H4 (cell line): Measurements from ENCODE around the gene RPRD1B. TPM values are rescaled to one million over a fixed set of nuclear protein-coding genes. Genes with fewer than 3 reads are reported as not detected.

Source experiments
- DNase-seq: peaks from one replicate; pipeline ENCODE4 v3.0.0-alpha.2; 2015; ENCODE audit warnings: low spot score
- total RNA-seq: library from RNA; depleted of rRNA; stranded (reverse); fragments of >200 nt; shearing (Covaris generic); gene quantifications from 2 replicates; pipeline ENCODE4 v1.2.3, GENCODE V29; 2014; rRNA removed

Gene RPRD1B
- total RNA-seq, 1 experiment from 2014 or later = 13.5 TPM

DNA sequence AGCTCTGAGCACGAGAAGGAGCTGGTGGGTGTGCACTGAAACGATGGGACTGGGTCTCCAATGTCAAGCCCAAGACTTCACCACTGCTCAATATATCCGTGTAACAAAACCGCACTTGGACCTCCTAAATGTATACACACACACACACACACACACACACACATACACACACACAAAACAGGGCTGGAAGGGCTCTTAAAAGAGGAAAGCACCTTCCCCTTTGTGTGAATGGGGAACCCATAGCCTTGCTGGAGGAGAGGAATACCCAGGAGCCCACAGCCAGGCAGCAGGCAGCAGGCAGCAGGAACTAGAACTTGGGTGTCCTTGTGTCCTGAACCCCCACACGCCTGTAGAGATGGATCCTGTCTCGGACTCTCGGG lies 101.7 kb downstream of the RPRD1B start:
- no peak for DNase-seq

DNA sequence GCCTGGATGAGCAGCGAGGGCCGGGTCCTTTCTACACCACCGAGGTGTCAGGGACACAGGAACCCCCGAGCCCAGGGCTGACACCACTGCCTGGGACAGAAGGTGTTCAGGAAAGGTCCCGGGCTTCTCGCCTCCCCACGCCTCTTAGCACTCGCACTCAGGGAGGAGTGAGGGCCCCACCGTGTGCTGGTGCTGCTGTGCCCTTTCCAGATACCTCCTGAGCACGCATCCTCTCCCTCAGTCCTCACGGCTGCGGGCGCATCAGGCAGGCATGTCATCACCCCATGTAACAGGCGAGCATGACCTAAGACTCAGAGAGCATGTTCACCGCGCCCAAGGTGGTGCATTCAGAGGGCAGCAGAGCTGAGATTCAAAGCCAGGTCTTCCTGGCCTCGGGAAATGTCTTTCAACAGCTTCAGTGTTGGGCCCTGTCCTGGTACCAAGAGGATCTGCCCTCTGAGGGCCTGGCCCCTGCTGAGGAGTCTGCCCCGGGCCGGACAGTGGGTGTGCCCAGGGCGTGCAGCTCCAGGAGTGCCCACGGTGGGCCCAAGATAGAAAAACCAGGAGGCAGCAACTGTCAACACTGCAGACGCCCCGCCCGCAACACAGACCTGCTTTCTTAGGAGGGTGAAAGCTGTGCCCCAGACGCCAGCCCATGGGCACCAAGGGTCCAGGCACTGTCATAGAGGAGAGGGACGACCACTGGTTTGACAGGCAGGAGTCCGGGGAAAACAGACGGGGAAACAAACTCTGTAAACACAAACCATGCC lies 102.3 kb downstream of the RPRD1B start:
- DNase-seq = no peak

DNA sequence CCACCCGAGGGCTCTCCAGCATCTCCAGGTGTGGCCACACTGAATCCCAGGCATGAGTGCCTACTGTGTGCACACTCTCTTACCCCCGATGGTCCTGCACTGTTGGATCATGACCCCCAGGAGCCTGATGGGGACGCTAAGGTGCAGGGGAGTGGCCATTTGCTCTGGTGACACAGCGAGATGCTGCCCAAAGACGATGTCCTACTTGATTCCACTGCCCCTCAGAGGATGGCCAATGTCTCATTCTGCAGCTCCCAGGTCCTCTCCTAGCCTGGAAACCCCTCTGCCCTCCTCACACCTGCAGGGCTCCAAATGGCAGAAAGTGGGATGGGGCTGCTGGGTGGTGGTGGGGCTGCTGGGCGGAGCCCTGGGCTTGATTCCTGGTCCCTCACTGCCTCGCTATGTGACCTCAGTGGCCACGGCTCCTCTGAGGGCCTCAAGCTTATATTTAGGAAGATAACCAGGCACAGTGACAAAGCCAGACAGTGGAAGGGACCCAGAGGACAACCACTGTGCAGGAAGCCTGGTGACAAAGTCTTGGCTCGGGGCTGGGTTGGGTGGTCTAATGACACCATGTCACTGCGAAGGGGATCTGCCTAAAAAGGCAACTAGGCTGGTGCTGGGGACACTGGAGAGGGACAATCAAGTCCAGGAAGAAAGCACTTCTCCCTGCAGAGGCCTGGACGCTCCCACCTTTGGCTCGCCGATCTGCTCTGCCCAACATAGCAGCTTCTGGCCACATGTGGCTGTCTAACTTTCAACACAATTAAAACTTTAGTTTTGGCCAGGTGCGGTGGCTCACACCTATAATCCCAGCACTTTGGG lies 103.1 kb downstream of the RPRD1B start:
- DNase-seq = no peak

DNA sequence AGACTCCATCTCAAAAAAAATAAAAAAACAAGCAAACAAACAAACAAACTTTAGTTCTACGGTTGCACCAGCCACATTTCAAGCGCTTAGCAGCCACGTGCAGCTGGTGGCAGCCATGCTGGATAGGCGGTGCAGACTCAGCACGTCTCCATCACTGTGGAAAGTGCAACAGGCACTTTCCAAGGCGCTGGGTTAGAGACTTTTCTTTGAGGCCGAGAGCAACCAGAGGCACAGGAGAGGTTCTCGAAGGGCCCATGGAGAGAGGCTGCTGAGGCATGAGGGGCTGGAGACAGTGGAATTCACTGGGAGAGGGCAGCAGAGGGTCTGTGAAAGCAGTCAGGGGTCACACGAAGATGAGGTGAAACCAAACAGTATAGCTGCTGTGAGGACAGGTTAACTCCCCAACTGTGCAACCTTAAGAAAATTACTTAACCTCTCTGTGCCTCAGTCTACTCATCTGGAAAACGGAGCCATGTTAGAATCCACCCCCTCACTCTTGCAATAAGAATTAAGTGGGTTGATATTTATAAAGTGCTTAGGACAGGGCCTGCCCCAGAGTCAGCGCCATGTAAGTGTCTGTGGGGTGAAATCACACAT lies 104.0 kb downstream of the RPRD1B start:
- DNase-seq = no peak

DNA sequence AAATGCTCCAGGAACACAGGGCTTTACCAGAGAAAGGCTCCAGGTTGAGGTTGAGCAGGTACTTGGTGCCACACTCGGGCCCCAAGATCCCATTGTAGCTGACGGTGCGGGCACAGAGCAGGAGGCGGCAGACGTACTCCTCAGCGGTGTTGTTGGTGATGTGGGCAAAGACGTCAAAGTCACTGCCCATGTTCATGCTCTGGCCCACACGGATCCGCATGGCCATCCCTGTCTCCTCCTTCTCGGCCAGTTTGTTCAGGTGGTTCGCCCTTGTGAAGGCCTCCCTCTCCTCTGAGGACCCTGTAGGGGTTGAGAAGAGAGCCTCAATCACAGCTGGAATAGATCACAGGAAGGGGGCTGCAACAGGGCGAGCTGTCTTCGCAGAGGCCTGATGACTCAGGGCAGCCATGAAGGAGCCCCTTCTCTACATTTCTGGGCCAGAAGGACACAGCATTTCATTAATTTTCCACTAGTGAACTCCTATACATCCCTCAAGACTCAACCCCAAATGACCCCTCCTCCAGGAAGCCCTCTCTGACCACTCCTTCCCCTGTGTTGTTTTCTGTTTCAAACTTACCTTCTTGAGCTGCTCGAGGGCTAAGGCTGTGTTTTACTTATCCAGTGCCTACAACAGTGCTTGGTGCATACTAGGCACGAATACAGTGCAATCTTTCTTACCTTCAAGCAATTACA lies 104.7 kb downstream of the RPRD1B start:
- no peak for DNase-seq

DNA sequence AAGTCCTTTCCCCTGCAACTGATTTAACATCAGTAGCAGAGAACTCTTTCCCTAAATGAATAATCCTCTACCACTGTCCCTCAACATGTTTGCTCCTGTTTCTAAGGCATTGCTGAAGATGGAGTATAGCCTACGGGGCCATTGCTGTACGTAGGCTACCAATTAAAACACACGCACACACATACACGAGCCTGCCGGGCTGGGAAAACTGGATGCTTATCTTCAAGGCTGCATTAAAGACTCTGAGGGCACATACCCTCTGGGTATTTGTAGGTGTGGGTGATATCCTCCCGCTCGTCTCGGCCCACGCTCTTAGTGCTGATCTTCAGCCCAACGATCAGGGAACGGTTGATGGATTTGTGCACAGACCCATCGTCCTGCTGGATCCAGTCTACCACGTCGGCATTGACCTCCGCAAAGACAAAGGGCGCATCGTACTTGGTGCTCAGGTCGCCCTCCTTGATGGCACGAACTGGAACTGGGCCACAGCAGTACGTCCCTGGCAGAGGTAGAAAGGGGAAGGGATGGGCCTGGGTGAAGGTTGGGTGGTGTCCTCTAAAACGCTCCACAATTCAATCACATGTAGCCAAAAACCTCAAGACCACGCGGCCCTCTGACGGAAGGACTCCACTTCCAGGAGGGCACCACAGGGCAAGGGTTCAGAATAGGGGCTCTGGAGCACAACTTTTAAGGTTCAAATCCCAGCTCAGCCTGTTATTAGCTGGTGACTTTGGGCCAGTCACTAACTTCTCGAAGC lies 105.8 kb downstream of the RPRD1B start:
- no peak for DNase-seq

DNA sequence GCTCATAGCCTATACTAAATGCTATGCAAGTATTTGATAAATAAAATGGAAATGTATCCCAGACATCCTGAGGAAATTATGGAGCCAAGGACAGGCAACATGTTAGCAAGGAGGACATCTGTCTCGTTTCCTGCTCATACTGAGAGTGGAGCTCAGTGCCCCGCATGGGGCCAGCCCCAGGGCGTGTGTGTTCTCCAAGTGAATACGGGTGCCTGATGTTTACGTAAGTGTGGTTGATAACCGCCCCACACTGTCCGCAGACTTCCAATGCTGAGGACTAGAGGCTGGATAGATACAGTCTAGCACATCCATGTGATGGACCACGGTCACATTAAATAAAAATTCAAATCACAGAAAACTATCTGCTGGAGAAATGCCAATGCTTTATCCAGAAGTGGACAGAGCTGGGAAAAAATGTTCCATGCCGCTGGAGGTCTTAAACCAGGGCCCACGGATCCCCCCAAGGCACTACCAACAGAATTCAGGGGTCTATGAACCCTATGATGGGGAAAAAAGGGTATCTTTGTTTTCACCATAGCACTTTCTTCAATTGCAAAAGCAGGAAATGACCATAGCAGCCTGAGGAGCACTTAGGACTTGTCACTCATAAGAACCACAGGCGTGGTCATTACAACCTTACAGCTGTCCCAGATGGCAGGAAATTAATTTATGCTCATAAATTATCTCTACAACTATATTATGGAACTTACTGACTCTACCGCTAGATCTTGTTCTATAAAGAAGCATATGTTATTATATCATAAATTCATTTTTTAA lies 106.6 kb downstream of the RPRD1B start:
- peak; percentile 76 for DNase-seq

DNA sequence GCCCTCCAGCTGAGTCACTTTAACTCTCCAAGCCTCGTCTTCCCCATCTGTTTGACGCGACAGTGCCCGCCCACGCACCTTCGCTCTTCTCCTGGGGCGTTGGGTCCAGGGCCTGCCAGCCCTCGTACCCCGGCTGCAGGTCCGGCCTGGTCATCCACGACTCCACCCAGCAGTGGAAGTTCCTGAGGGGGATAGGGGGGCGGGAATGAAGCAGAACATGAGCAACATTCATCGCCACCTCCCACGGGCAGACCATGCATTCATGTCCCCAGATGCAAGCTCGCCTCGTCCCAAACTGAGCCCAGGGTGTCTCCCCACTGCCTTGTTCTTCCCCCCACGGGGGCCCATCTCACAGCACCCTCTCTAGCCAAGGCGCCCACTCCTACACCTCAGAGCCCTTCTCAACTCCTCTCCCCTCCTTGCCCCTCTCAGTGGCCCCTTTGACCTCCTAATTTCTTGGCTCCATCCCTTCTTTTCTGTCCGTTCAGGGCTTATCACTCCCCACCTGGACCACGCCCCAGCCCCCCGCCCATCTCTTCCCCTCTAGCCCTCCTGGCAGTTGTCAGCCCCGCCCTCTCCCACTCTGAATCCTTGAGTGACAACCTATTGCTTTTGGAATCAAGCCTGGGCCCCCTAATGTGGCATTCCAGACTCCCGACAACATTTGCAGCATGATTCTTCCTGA lies 107.8 kb downstream of the RPRD1B start:
- DNase-seq = no peak

Other genes starting within 250 kb of the RPRD1B start
- gene VSTM2L, start 130.6 kb upstream of the RPRD1B start, total RNA-seq = 1.2 and 1.6 TPM in 2 replicates
- 24.7 and 25.7 TPM in 2 replicates for gene TTI1, start 290 bp upstream of the RPRD1B start, total RNA-seq
- gene TGM2, start 131.5 kb downstream of the RPRD1B start, total RNA-seq = 7.0 and 7.1 TPM in 2 replicates
- not detected in 2 replicates for gene KIAA1755, start 227.0 kb downstream of the RPRD1B start, total RNA-seq